Activated T-cell treated with anti-CD3 and anti-CD28 coated beads for 1 hour (primary cell): ENCODE measurements around the gene C1orf210.

Experiments
- DNase-seq: peaks from one replicate; pipeline ENCODE4 v3.0.0-alpha.2; 2020; ENCODE audit warnings: low read depth

Gene C1orf210

DNA sequence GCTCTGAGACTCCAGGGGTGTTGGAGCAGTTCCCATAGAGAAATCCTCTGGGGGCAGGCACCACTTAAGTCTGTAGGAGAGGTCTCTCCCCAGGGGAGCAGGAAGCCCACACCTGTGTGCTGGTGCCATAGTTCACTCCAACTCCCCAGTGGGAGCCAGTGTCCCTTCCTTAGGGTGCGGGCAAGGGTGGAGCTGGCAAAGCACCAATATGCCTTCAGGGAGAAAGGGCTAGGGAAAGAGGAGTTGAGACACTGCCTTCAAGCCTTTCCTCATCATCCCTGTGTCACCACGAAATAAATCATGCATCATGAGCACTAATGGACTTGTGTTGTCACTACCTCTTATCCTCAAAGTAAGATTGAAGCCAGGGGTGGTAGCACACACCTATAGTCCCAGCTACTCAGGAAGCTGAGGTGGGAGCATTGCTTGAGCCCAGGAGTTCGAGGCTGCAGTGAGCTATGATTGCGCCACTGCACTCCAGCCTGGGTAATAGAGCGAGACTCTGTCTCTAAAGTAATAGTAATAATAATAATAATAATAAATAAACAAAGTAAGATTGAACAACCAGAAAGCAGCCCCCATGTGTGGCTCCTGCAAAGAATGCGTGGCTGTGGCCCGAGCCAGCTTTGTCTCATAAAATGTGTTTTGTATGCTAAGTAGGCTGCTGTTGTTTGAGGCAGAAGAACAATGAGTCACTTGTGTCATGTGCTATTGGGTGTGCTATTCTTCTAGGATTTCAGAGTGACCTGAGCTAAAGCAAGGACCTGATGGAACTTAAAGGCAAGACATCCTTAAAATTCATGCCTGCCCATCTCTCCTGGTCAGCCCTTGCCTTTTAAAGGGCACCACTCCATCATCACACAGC lies 8.7 kb upstream of the C1orf210 start:
- DNase-seq, result no peak

DNA sequence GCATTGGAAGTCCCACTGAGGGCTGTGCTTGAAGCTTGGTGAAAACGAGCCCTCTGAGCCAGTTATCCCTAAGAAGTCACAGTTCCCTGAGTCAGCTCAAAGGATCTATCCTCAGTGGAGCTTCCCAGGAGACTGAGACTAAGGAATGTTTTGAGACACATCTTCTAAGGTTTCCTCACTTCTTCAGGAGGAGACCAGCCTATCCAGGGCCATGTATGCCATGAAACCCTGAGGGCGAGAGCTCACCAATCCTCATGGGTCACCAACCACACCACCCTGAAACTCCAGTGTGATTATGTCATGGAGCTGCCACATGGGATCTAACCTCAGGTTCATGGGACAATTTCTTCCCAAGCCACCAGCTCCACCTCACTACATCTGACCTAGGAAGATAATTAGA lies 7.8 kb upstream of the C1orf210 start:
- DNase-seq, result no peak

DNA sequence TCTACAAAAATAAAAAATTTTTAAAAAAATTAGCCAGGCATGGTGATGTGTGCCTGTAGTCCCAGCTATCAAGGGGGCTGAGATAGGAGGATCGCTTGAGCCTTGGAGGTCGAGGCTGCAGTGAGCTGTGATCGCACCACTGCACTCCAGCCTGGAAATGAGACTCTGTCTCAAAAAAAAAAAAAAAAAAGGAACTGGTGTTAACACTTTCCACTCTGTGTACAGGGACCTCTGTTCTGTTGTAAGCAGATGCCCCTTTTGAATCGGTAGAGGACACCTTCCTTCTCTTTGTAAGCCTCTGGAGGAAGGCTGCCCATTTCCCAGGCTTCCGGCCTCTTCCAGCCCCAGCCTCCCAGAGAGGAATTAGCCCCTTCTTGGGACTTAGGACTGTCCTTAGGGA lies 7.3 kb upstream of the C1orf210 start:
- no peak for DNase-seq

DNA sequence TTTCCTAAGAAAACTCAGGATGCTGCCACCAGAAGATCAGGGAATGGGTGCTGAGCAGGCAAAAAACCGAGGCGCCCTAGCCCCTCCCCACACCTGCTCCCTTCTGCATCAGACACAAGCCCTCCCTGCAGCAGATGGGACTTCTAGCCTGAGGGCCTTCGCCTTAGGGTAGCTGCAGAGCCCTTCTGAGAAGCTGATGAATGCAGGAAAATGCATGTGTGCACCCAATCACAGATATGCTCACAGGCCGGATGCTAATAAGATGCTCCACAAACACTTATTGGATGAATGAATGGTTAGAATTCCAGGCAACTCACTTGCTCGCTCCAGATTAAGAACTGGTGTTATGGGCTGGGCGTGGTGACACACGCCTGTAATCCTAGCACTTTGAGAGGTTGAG lies 6.8 kb upstream of the C1orf210 start:
- no peak for DNase-seq

DNA sequence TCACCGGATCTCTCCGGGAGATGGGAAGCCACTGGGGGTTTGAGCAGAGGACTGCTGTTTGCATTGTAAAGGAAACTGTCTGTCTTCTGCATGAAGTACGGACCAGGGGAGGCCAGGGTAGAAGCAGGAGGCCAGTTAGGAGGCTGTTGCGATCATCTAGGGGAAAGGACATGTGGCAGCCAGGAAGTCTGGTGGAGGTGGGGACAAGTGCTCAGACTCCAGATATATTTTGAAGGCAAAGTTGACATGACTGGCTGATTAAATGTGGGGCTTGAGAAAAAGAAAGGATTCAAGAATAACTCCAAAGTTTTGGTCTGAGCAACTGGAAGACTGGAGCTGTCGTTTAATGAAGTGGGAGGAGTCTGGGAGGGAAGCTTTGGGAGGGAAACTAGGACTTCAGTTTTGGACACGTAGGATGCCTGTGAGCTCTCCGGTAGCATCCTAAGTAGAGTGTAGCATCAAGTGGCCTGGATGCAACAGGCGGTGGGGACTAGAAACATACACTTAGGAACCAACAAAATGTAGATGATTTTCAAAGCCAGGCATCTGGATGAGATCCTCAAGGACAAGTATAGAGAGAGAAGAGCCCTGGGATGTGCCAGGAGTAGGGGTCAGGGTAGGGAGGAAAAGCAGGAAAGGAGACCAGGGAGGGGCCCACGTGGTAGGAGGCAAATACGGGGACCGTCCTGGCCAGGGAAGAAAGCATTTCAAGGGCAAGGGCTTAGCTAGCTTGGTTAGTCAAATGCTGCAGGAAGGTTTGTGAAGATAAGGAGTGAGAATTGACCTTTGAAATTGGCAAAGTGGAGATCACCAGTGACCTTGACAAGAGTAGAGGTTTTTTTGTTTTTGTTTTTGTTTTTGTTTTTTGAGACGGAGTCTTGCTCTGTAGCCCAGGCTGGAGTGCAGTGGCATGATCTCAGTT lies 3.7 kb upstream of the C1orf210 start:
- no peak for DNase-seq

DNA sequence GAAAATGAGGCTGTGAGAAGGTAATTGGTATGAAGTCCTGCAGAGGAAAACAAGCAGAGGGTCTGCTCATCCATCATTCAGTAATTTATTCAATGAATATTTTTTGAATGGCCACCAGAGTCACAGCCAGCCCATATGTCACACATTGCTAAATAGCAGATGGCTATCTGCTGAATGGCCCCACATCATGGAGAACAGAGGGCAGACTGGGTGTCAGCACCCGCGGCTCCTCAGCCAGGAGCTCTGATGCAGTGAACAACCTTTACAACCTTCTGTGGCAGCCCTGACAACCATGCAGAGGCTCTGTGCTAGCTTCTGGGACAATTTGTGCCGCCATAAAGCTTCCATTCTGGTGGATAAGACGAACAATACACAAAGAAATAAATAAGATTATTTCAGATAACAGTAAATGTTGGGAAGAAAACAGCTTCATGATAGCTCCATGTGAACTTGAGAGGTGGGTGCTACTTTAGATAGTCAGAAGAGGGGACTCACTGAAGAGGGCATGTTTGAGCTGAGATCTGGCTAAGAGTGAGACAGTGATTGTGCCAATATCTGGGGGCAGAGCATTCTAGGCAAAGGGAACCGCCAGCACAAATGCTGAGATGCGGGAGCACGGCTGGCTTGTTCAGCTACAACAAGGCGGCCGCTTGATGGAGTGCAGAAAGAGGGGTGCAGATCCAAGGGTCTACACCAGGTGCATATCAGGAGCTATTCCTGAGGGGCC lies 2.8 kb upstream of the C1orf210 start:
- DNase-seq, result no peak

DNA sequence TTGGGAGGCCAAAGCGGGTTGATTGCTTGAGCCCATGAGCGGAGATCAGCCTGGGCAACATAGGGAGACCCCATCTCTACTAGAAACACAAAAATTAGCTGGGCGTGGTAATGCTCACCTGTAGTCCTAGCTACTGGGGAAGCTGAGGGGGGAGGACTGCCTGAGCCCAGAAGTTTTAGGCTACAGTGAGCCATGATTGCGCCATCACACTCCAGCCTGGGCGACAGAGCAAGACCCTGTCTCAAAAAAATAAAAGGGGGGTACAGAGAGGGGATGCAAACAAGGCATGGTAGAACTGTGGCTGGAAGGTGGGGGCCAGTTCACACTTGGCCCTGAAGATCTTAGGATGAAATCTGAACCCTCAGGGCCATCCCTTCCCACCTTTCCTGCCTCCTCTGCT lies 1.2 kb upstream of the C1orf210 start:
- no peak for DNase-seq

DNA sequence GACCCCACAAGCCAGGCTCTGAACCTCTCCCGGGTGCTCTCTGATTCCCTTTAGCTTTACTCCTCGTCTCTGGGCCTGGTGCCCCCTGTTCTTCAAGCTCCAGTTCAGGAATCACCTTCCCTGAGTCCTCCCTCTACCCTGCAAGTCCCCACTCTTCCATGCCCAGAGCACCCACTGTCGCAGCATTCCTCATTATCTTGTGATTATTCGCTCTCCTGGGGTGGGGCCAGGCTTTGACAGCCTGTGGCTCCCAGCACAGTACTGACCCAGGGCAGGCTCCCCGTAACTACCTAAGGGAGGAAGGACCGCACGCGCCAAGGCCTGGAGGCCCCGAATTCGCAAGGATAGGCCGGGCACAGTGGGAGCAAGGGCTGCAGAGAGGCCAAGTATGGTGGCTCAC lies 734 bp upstream of the C1orf210 start:
- no peak for DNase-seq

DNA sequence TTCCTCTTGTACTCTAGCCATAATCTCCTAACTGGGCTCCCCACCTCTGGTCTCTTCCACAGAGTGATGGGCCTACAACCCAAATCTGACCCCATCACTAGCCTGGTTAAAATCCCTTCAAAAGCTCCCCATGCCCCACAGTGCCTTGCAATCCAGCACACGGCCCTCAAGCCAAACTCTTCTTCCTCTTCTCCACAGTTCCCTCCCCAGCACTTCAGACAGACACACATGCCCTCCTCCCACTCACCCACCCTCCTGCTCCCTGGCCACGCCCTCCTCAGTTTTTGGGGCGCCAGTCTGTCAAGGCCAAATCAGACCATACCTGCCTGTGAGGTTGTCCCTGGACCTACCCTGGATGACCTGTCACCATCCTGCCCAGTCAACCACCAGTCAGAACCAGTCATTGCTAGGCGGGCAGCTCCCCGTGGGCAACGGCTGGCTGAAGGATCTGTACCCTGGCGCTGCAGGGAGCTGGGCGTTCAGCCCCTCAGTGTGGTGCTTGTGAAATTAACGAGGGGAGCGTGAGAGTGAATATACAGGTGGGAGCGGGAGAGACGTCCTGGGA lies 753 bp downstream of the C1orf210 start:
- DNase-seq, result no peak

DNA sequence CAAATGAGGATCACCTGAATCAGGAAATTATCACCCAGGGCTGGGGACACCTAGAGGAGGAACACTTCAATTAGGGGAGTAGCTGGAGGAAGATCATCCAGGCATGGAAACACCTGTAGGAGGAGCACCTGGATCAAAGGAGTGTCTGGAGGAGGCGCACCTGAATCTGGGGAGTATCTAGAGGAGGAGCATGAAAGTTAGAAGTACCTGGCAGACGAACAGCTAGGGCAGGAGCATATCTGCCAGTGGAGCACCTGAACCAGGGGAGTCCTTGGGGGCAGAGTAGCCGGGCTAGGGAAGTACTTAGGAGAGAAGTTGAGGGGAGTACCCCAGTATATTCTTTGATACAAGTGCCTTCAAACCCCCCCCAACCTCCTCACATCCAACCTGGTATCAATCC lies 1.3 kb downstream of the C1orf210 start:
- no peak for DNase-seq

DNA sequence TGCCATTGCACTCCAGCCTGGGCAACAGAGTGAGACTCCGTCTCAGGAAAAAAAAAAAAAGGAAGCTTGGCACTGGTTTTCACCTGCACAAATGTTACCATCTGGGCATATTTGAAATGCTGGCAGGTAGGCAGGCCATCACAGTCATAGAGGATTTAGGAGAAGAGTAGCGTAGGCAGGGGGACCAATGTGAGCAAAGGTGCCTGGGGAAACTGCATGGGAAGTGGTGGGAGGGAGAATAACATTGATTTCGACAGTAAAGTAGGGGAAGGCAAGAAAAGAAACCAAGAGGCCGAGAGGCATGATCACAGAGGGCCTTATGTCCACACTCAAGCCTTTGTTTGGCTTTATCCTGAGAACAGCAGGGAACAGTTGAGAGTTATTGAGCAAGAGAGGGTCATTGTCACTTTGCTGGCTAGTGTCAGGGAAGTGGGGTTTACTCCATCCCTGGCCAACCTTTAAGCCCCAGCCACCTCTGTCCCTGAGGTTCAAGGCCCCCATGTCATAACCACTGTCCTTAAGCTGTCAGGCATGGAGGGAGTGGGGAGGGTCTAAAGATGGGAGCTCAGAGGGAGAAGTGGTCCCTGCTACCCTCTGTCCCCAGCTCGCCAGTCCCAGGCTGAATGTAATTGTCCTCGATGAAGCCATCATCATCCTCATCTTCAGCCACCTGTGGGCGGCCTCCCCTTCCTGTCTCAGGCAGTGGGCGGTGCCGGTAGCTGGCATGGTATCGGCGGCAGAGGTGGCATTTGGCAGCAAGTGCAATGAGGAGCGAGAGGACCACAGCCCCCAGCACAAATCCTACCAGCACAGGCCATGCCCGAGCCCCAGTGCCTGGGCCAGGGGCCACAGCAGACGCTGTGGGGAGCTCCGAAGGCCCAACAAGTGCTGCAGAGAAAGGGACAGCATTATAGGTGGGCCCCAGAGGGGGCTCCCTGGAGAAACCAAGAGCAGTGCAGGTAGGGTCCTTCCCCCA lies 2.9 kb downstream of the C1orf210 start:
- no peak for DNase-seq

DNA sequence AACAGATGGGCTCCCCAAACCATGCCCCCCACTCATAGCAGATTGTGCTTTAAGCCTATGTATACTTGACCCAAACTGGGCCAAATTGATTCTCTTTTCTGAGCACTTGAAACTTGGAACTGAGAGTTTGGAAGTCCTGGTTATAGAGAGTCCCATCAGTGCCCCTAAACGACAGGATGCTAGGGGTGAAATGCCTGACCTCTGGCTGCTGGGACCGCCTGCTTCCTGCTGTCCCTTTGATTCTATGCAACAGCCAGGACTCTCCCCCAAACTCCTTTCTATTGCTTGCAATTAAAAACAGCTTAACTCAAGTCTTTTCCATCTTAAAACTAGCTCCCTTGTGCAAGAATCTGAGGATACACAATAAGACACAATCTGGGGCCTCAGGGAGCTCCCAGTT lies 4.7 kb downstream of the C1orf210 start:
- no peak for DNase-seq

DNA sequence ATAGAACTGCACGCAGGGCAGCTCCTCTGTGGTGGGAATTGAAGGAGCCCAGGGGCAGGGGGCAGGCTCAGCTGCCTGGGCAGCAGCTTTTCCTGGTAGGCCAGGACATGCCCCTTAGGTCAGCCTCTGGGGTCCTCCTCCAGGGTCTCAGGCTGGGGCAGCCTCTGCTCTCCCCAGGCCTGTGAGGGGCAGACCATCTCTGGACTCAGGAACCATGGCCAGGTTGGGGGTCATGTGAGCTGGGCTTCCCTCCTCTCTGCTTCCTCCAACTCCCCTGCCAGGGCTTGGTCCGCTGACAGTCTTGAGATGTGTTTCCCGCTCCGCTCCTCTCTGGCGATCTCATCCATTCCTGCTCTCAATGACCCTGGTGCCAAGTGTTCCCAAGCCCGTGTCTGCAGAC lies 5.7 kb downstream of the C1orf210 start:
- DNase-seq, result no peak

DNA sequence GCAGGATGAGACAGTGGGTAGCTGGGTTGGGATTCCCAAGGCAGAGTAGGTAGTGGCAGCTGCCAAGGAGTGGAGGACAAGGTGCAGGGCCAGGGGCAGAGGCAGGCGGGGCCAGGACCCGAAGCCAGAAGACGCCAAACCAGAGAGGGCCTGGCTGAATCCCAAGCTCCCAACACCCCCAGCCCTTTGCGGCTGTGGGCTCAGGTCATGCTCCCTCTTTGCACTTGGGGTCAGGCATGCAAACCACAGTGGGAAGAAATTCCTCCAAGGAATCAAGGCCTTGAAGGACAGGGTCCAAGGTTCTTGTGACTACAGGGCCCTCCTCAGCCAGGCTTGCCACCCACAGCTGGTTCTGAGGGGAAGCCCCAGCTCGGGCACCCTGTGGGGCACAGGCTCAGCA lies 6.2 kb downstream of the C1orf210 start:
- no peak for DNase-seq

DNA sequence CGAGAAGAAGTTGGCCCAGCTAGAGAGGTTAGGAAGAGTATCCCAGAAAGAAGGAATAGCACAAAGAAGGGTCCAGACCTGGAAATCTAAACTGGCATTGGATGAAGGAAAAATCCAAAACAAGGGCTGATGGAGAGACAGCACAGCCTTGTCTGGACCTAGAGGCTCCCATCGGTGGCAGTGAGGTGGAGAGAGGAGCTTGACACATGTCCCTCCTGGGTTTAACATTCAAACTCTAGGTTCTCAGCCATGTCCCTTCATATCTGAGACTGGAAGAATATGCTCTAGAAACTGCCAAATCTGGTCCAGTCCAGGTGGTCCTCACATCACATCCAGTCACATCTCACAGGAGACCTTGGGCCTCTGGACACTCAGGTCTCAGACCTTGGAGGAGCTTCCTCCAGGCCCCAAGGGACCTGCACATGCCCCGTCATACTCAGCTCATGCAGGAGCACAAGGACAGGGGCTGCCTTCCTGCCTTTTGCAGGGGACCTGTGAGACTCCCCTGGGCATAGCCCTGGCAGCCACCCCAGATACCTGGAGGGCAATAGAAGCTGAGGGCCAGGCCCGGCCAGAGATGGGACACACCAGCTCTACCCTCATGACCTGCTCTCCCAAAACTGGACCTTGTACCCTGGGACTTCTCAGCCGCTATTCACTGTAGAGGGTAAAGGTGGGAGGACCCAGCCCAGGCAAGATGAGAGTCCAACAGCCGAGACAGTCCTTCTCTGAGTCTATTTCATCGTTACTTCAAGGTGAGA lies 8.1 kb downstream of the C1orf210 start:
- DNase-seq, result no peak

DNA sequence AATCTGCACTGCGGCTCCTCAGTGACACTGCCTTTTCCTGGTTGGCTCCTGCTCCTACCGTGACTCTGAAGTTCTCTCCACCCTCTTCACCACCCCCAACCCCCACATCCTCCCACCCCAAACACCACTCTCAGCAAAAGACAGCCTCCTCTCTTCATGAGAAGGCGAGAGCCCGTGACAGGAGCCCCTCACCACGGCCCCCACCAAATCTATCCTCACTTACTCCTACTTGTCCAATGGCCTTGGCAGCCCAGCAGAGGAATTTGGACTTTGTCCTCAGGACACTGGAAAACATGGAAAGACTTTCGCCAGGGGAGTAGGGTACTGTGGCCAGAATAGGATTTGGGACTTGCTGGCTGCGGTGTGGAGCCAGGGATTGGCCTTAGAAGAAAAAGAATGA lies 8.7 kb downstream of the C1orf210 start:
- DNase-seq, result no peak

DNA sequence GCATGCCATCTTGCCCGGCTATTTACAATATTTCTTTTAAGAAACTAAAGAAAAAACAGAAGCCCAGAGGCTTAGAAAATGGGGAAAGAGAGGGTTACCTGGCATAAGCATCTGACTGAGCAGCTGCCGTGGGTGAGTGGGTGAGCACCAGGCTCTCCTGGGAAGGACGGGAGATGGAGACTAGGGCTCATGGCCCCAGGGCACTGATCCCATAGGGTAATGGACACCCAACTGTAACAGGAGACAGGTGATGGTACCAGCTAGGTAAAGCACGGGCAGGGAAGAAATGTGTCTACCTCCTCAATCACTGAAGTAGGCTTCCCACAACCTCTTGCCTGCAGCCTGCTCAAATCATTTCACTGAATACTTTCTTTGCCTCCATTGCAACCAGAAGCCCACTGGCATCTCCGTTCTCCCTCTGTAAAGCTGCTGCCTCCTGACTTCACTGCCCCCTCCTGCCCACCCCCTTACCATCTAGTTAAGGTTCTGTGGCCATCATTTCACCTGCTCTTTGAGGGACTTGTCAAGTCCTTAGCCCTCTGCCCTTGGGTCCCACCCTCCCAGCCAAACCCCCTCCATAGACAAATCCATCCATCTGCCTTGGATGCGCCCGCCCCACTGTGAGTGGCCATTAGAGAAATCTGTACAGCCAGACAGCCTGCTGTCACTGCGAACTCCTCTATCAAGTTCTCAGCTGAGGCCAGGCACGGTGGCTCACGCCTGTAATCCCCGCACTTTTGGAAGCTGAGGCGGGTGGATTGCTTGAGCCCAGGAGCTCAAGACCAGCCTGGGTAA lies 9.4 kb downstream of the C1orf210 start:
- no peak for DNase-seq

DNA sequence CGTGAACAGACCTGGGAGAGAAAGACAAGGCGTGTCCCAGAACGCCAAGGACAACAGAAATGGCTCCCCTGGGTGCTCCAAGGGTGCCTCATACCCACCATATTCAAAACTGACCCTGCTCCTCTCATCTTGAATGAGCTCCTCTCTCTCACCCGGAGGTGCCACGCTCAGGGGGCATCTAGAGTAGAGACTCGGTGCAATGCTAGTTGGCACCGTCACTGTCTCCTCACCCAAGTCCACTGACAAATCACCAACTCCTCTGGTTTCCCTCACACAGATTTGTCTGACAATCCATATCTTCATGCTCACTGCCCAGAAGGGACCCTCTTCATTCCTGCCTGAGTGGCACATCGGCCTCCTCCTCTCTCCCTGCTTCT lies 10.6 kb downstream of the C1orf210 start:
- no peak for DNase-seq

DNA sequence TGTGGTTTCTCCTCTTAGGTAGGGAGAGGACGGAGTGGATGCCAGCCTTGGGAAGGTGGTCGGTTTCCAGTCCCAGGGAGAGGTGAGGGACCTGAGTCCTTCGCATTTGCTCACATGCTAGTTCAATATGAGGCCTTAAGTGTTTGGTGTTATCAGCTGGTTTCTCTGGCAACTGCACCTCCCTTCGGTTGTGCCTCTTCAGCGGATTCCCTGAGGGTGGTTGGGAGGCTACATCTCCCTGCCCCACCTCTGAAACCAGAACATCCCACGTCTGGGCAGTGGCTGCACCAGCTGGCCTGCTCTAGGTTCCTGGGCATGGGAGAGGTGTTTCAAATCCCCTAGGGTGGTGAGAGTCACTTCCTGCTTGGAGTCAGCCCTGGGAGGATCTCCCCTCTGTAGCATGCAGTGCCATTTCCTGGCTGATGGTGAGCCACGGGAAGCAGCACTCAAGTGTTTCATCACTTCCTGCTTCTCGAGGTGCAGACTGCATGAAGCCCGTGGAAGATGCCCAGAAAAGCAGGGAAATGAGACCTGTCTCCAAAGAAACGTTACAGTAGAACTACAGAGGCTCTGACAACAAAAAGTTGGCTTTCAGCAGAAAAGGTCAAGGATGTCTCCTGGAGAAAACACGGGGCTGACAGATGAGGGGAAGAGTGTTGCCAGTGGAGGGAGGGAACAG lies 11.1 kb downstream of the C1orf210 start:
- peak; percentile 9 for DNase-seq
